Measurements from ENCODE around the gene SCP2.

SCP2 gene

GRCh38 chr1:53090227-53091147 lies 163.4 kb downstream of the SCP2 start:
- TF ChIP-seq, protein P1, sequence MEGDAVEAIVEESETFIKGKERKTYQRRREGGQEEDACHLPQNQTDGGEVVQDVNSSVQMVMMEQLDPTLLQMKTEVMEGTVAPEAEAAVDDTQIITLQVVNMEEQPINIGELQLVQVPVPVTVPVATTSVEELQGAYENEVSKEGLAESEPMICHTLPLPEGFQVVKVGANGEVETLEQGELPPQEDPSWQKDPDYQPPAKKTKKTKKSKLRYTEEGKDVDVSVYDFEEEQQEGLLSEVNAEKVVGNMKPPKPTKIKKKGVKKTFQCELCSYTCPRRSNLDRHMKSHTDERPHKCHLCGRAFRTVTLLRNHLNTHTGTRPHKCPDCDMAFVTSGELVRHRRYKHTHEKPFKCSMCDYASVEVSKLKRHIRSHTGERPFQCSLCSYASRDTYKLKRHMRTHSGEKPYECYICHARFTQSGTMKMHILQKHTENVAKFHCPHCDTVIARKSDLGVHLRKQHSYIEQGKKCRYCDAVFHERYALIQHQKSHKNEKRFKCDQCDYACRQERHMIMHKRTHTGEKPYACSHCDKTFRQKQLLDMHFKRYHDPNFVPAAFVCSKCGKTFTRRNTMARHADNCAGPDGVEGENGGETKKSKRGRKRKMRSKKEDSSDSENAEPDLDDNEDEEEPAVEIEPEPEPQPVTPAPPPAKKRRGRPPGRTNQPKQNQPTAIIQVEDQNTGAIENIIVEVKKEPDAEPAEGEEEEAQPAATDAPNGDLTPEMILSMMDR (IDR thresholded peaks at IDR 0.05; ENCODE audit: insufficient read depth, low read depth, low read length, missing control alignments): no peak
- no peak overlapping the region for H3K4me3 ChIP-seq (ENCODE audit: low read depth, low read length)
- DNase-seq (ENCODE audit: low read depth): no peak

- no peak overlapping the region for H3K4me3 ChIP-seq (ENCODE audit: low read depth, low read length)
- TF ChIP-seq, protein P1 (IDR thresholded peaks at IDR 0.05; ENCODE audit: insufficient read depth, low read depth, low read length, missing control alignments): no peak
- DNase-seq (ENCODE audit: low read depth): no peak
Measured at GRCh38 chr1:53091841-53092645, 165.0 kb downstream of the SCP2 start.

DNA sequence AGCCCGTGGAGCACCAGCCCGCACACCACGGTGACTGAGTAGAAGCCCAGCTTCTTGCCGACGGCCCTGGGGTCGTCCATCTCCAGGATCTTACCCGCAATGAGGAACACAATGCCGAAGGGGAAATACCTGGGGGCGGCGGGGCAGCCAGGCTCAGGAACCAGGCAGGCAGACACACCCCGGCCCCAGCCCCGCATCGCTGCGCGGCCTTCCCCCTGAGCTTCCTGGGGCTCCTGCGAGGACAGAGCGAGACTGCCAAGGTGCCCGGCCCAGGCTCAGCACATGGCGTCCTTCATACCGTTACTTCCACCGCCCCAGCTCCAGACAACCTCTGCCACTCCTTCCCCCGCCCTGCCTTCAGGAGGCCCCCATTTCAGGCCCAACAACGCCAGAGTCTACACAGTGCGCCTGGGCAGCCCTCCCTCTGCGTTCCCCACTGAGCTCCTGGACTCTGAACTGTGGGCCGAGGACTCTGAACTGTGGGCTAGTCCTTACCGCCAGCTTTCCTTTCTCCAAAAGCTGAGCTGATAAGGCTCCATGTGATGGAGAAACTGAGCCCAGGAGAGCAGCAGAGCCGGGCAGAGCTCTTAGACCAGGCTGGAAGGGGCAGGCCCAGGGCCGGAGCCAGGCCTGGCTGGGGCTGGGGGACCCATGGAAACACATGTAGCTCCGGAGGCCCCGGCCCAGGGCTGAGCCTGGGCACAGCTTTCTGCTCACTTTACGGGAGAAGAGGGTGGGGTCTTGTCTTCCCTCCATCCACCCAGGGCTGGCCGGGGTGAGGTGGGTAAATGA lies 165.8 kb downstream of the SCP2 start:
- no peak for DNase-seq (ENCODE audit: low read depth)
- no peak overlapping the region for H3K4me3 ChIP-seq (ENCODE audit: low read depth, low read length)
- TF ChIP-seq, protein P1 (IDR thresholded peaks at IDR 0.05; ENCODE audit: insufficient read depth, low read depth, low read length, missing control alignments): no peak

DNA sequence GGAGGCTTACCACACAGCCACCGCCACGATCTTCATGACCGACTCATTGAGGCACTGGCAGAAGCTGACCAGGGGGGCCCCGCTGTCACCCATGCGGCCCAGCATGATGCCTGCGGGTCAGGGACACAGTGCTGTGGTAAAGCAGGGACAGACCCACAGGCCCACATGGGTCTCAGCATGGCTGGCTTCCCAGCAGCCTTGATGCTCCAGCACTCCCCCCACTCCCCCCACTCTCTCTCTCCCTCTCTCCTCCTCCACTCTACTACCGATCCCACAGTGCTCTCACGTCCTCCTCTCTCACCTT lies 166.3 kb downstream of the SCP2 start:
- H3K4me3 ChIP-seq (ENCODE audit: low read depth, low read length): no peak overlapping the region
- TF ChIP-seq, protein P1 (IDR thresholded peaks at IDR 0.05; ENCODE audit: insufficient read depth, low read depth, low read length, missing control alignments): no peak
- DNase-seq (ENCODE audit: low read depth): no peak

GRCh38 chr1:53093778-53094532 lies 166.9 kb downstream of the SCP2 start:
- H3K4me3 ChIP-seq (ENCODE audit: low read depth, low read length): no peak overlapping the region
- DNase-seq (ENCODE audit: low read depth): no peak
- TF ChIP-seq, protein P1 (IDR thresholded peaks at IDR 0.05; ENCODE audit: insufficient read depth, low read depth, low read length, missing control alignments): no peak

- no peak overlapping the region for H3K4me3 ChIP-seq (ENCODE audit: low read depth, low read length)
- TF ChIP-seq, protein P1 (IDR thresholded peaks at IDR 0.05; ENCODE audit: insufficient read depth, low read depth, low read length, missing control alignments): no peak
- no peak for DNase-seq (ENCODE audit: low read depth)
Measured at GRCh38 chr1:53094533-53094919, 167.4 kb downstream of the SCP2 start.

Data from GM12865 (cell line).